GM18511 (cell line): Measurements from ENCODE around the gene PKNOX2.
A peak's percentile ranks its signal among the peaks of the same experiment; 100 is the strongest.

Source experiments
- ATAC-seq: cut with Tn5 transposase; IDR thresholded peaks from one replicate; pipeline ENCODE4 v1.9.1; 2021; ENCODE audit warnings: mild to moderate bottlenecking, moderate library complexity; ENCODE audit not compliant: unreplicated experiment

Gene PKNOX2

GRCh38 chr11:125429807-125430678, 265.5 kb downstream of the PKNOX2 start:
- ATAC-seq = no peak

DNA sequence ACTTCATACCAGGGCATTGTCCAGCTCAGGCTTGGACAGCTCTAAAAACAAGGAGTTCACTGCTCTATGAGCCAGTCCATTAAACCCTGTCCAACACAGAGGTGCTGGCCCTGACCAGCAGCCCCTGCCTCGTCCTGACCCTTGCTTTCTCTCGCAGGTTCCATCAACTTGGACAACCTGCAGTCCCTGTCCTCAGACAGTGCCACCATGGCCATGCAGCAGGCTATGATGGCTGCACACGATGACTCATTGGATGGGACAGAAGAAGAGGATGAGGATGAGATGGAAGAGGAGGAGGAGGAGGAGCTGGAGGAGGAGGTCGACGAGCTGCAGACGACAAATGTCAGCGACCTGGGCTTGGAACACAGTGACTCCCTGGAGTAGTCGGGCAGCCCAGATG, 266.5 kb downstream of the PKNOX2 start:
- no peak for ATAC-seq

- no peak for ATAC-seq
Measured at GRCh38 chr11:125431481-125431880, 266.9 kb downstream of the PKNOX2 start.

- peak; percentile 89 for ATAC-seq
Measured at GRCh38 chr11:125433454-125434121, 269.0 kb downstream of the PKNOX2 start.

DNA sequence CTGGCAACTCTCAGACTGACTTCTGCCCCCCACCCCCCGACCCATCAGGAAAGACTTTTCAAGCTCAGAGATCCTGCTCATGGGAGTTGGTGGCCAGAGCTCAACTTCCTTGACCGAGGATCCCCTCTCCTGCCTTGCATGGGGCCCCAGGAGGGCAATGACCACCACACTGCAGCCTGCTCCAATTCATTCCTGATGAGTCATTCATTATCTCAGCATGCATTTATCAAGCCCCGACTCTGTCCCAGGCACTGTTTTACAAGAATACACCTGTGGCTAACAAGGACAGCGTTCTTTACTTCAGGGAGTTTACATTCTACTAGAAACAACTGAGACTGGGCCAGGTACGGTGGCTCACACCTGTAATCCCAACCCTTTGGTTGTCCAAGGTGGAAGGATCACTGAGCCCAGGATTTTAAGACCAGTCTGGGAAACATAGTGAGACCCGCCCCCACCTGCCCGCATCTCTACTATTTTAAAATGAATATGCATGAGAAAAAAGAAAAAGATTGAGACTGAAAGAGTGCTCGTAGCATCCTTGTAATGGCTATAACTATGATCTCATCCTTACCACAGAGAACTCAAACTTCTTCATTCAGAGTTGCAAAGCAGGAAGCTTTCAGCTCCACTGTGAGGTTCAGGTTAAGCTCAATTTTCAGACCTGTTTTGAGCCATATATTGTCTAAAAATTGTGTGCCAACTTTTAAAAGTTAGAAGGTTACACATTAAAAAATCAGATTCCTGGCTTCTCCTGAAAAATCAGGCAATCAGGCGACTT, 271.1 kb downstream of the PKNOX2 start:
- no peak for ATAC-seq

DNA sequence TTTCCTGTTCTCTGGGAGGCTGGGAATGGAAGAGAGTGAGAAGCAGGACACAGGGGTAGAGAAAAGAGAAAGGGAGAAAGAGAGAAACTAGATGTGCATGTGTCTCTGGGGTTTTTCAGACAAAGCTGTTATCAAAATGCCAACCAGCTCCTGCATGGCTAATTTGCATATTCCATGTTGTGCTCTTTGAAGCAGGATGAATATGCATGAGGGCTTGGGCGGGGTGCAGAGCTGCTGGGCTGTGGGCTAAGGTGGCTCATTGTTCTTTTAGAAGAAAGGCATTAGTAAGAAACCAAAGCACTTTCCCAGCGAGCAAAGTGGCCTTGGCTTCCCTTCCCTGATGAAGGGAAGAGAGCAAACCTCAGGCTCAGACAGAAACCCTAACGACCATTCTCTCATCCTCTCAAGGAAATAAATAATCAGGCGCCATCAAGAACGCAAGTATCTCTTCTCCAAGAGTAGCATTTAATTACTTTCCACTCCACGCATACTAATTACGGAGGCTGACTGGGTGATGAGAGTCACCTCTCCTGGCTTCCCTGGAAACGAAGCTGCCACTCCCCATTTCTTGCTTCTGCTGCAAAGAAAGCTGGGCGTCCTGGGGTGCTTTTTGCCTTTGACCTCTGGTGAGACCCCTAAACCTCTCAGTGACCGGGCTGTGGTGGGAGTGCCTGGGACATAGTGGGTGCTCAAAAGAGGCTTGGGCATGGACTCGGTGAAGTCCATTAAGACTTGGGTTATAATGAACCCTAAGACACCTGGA, 277.3 kb downstream of the PKNOX2 start:
- ATAC-seq = no peak

GRCh38 chr11:125442946-125443345, 278.4 kb downstream of the PKNOX2 start:
- no peak for ATAC-seq

DNA sequence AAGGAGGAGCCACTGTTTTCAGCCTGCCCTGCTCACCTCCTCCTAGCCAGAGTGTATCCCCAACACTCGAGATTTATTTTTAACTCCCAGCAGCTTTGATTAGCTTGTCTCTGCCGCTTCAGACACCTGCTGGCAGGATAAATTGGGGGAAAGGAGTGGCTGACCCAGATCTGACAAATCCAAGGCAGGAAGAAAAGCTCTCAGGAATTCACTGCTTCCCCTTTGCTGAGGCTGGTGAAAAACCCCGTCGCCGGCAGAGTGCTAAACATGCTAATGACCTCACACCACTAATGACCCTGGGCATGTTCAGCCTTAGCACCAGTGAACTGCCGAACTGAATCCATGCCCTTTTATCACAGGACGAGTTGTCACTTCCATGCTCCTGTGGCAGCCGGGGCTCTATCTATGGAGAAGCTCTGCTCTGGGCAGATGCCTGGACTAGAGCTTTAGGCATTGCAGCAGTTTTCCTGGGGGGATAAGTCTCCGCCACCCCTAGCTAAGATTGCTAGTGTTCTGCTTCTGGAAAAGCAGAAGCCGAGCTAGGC, 279.3 kb downstream of the PKNOX2 start:
- no peak for ATAC-seq

DNA sequence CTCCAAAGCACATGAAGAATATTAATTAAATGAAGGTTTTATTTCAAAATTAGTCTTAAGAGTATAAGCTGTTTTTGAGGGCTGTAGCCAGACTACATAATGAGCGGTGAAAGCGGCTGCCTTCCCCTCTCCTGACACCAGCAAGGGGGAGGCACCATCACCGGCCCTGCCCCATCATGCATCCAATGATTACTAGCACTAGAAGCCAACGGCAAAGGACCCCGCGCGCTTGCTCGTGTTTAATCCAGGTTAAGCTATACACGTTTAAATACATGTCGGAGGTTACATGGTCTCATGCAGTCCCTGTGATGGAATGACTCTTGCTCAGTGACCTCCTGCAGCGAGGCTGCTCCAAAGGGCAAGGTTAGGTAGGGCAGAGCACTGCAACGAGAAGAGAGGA, 281.2 kb downstream of the PKNOX2 start:
- no peak for ATAC-seq

DNA sequence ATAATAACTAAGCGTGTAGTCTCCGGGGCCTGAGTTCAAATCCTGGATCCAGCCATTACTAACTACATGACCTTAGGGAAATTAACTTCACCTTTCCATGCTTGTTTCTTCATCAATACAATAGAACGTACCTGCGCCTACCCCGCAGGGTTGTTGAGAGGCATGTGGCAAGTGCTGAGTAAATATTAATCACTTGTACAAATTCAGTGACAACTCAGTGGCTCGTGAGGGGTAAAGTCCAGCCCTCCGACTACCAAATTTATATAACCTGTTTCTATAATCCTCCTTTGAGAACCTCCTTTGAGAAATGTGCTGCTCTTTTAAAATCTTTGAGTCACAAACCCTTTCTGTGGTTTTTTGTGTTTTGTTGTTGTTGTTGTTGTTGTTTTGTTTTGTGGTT, 281.7 kb downstream of the PKNOX2 start:
- ATAC-seq = no peak

GRCh38 chr11:125447721-125448120, 283.2 kb downstream of the PKNOX2 start:
- no peak for ATAC-seq

GRCh38 chr11:125448136-125448535, 283.6 kb downstream of the PKNOX2 start:
- ATAC-seq = no peak

- ATAC-seq = no peak
Measured at GRCh38 chr11:125449565-125449964, 285.0 kb downstream of the PKNOX2 start.

DNA sequence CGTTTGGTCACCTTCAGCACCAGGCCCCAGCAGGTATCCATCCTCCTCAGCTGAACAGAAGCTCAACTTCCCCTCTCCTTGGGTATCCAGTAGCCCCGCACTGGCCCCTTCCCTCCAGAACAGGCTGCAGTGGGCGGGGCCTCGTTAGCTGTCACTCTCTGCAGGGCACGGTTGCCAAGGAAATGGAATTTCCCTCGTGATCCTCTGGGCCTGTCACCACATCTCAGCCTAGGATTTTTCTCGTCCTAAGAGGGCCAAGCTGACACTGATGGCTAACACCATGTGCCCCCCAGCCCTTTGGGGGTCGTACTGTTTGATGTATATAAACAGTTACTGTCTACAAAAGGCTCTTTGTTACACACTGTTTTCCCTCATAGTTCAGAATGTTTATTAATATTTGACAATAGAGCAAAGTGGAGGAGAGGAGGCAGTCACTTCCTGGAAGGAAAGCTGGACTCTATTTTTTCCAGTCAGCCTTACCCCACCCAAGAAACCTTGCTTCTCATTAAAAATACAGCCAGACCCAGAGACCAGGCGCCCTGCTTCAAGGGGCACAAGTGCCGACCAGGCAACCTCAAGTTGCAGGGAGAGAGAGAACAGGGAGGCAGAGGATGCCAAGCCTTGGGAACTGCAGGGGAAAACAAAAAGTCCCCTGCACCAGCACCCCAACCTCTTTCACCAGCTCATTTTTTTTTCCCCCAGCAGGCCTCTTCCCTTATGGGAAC, 287.0 kb downstream of the PKNOX2 start:
- ATAC-seq = no peak

DNA sequence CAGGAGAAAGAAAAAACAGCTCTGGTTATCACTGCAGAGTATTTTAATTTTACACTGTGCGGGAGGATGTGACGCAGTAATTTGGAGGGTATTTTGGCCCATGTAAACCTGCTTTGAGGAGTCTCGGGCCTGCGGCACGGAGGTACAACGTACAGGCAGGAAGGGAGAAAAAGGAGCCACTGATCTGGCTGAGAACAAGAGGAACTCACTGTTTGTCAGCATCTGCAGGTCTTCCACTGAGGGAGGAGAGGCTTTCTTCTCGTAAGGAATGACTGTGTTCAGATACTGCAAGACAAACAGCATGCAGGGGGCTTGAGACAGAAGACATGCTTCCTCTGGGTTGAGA, 287.5 kb downstream of the PKNOX2 start:
- no peak for ATAC-seq

GRCh38 chr11:125454047-125454446, 289.5 kb downstream of the PKNOX2 start:
- ATAC-seq = no peak

DNA sequence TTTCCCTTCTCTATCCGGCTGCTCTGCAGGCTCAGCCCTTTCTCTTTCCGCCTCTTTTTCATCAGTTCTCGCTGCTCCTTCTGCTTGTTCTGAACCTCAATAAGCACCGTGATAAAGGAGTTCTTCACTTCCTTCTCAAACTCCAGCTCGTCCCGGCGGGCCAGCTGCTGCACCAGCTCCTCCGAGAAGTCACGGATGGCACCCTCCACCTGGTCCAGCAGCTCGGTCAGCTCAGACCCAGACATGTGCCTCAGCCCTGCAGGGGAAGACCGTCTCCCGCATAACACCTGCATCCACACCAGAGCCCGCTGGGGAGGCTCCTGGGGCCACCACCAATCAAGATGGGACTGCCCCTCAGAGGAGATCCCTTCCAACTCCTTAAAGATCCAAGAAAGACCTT, 291.3 kb downstream of the PKNOX2 start:
- ATAC-seq = no peak

GRCh38 chr11:125457814-125458343, 293.3 kb downstream of the PKNOX2 start:
- ATAC-seq = no peak

DNA sequence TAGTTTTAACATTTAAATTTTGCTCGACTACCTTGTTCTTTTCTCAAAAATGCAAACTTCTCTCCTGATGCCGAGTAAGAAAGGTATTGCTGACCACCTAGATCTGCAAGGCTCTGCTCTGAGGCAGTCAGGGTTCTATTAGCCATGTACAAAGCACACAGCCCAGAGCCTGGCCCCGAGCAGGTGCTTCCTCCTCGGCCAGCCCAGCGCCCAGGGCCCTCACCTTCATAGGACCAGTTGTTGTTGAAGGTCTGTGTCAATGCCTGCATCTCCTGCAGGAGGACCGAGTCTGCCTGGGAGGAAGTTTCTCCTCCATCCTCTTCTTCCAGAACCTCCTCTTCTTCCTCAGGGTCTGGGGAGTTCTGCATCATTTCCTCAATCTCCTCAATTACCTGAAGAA, 295.7 kb downstream of the PKNOX2 start:
- no peak for ATAC-seq
